GM21381 (cell line): ENCODE measurements around the gene TRABD2B.
"Not testable (repeated sequence)": the region's sequence is repeated elsewhere in the genome, so short reads cannot be mapped to it uniquely, and the experiment has no call there.

Experiments used
- ATAC-seq: cut with Tn5 transposase; IDR thresholded peaks from one replicate; pipeline ENCODE4 v1.9.1; 2021; ENCODE audit warnings: mild to moderate bottlenecking, moderate library complexity; ENCODE audit not compliant: unreplicated experiment

TRABD2B gene

DNA sequence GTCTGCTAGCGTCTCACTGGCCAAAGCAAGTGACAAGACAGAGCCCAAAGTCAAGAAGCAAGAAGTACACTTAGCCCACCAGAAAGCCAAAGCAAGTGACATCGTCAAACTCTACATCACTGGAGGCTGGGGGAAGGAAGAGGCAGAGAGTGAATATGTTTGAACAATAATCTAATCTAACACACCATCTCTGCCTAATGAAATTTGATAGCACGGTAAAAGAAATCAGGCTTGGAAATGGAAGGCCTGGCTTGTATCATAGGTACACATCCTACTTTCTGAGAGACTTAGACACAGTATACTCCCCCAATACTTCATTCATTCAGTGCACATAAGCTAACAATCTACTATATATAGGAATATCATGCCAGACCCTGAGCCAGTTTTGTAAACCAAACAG, 26.3 kb downstream of the TRABD2B start:
- ATAC-seq, result no peak

DNA sequence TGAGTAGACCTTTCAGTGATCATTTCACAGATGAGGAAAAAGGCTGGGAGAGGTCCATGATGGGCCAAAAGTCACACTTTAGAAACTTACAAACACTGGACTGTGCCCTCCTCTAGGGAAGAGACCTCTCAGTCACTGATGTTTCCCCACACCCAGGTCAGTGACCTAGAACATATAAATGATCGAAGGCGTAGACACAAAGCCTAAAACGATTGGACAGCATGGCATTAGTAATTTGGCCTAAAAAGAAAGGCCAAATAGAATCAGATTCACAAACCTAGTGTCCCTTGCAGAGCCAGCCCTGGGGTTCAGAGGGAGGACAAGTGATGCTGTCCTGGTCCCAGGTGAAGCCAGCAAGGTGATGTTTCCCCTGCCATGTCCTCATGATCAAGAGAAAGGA, 27.7 kb downstream of the TRABD2B start:
- no peak for ATAC-seq

DNA sequence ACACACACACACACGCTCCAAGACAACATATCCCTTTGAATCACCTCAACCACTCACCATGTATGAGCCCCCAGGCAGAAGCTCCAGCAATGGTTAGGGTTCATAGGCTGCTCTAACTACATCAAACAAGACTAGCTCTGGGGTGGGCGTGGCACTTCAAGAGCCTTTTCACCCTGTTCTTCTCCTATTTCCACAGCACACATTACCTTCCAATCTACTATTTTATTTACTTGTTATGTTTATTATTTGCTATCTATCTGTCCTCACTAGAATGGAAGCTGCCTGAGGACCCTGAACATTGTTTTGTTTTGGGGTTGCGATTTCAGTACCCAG, 28.7 kb downstream of the TRABD2B start:
- ATAC-seq, result no peak

DNA sequence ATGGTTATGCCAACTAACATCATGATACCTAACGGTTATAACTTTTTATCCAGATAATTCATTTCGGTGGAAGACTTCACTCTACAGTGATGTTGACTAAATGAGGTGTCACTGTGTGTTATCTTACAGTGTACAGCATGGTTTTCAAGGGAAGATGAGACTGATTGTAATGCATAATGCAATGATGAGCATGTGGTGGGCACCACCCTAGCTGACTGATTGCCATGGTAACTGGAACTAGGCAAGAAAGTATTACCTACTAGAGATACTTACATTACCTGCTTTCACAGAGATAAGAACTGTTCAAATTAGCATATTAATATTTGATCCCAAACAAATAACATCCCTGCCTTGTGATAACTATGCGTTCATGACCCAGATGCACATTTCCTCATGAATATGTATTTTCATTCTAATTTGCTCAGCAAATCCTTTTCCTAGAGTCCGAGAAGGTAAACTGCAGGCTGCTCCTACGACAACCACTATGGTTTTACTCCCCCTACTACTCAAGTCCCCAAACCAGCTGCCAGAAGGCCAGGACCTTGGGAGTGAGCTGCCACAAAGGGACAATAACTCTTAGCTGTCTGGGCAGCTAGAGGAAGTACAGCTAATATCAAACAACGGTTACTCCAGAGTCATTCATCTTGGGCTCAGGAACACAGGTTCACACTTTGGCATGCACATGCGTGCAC, 29.2 kb downstream of the TRABD2B start:
- no peak for ATAC-seq

DNA sequence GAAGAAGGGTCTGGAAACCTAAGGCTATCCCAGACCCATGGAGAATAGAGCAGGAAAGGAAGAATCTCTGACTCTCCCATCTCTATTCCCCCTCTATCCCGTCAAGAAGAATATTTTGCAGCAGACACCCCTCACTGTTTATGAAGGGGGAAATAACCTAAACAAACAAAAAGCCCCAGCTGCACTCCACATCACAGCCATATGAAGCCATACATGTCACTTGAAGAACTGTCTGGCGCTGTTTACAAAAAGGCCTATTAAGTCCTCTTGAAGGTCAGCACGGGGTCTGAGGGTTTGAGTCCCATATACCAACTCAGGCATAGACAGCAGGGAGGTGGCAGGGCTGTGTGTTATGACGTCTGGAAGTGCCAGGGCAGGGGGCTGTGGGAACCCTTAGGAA, 31.4 kb downstream of the TRABD2B start:
- no peak for ATAC-seq

DNA sequence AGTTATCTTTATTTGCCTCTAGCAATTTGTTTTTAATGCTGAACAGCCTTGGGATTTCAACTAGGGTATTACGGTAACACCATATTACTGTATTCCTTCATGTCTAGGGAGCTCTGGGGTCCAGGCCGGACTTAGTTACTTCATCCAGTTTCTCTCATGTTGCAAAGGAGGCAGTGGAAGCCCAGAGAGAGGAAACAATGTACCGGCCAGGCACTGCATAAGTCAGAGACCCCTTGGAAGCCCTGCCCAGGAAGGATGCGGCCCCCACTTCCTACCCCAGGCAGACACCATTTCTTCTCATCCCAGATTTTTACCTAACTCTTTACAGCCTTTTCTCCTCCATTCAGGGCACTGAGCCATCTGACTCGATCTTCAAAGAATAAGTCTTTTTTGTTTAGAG, 32.5 kb downstream of the TRABD2B start:
- ATAC-seq, result no peak

DNA sequence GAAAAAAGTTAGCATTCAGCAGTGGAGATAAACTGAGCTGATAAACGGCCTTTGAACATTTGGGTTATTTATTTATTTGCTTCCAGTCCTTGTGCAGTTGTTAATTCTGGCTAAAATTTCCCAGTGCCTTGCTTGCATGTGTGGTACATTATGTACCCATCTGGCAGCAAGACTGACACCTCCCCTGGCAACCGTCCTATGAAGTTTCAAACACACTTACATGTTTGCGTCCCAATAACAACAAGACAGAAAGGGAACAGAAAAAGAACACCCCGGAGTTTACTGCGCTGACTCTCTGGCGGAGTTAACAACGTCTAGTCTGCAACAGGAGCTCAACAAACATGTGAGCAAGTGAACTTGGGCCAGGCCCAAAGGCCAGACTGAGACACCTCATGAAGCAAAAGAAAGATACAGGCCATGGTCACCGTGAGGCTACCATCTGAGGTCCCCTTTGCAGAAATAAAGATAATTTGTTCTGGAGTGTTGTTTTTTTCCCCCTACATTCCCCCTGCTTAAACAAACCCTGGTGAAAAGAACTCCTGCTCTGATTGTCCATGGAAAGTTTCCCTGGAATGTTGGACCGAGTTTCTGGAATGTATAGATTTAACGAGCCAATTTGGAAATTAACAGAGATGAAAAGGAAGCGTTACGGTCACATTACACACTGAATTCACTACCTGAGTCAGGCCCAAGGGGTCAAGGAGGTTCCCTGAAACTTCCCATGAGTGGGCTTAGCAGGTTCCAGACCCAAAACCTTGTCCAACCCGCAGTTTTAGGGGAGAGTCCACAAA, 33.4 kb downstream of the TRABD2B start:
- ATAC-seq, result no peak

DNA sequence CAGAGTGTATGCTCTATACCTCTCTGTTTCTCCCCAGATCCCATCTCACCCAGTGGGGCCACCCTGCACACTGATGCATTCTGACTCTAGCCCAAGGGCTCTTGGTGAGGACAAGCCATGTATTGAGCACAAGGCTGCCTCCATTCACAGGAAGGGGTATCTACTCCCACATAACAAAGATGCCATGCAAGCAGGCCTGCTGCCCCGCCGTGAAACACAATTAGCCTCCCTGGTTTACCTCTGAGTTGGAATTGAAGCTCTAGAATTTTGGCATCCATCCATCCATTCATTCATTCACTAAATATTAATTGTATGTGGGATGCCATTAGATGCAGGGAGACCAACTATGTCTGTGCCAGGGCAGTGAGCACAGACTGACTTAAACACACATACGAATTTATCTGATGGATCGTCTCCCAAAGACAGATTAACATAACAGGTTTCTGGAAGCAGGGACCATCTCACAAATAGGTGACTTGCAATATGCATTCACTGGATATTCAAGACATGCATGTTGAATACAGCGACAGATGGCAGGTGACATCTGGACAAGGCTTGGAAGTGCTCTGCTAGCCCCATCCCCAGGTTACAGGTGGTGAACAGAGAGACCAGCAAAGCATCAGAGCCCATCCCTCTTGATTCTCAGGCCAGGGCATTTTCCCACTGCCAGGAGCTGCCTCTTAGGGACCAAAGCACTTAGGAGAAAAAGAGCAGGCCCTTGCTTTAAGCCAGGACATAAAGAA, 34.3 kb downstream of the TRABD2B start:
- no peak for ATAC-seq

DNA sequence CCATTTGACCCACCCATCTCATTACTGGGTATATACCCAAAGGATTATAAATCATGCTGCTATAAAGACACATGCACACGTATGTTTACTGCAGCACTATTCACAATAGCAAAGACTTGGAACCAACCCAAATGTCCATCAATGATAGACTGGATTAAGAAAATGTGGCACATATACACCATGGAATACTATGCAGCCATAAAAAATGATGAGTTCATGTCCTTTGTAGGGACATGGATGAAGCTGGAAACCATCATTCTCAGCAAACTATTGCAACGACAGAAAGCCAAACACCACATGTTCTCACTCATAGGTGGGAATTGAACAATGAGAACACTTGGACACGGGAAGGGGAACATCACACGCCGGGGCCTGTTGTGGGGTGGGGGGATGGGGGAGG, 35.4 kb downstream of the TRABD2B start:
- not testable (repeated sequence) for ATAC-seq

DNA sequence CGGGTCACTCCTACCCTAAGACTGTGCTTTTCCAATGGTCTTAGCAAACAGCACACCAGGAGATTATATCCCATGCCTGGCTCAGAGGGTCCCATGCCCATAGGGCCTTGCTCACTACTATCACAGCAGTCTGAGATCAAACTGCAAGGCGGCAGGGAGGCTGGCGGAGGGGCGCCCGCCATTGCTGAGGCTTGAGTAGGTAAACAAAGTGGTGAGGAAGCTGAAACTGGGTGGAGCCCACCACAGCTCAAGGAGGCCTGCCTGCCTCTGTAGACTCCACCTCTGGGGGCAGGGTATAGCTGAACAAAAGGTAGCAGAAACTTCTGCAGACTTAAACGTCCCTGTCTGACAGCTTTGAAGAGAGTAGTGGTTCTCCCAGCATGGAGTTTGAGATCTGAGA, 40.7 kb downstream of the TRABD2B start:
- not testable (repeated sequence) for ATAC-seq

DNA sequence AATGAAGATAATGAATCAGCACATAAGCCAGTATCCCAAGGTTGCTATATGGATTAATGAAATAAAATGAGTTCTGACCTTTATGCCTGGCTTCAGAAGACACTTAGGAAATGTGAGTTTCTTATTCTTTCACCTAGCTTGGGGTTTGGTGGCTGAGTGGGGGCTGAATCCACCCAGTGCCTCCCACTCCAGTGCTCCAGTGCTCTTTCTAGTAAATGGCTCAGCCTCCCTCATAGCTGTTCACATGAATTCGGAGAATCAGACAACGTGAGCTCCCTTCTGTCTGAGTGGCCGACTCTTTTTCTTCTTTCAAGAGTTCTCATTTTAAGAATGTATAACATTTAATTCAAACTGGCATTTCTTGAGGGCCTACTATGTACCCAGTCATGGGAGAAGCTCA, 43.5 kb downstream of the TRABD2B start:
- no peak for ATAC-seq

DNA sequence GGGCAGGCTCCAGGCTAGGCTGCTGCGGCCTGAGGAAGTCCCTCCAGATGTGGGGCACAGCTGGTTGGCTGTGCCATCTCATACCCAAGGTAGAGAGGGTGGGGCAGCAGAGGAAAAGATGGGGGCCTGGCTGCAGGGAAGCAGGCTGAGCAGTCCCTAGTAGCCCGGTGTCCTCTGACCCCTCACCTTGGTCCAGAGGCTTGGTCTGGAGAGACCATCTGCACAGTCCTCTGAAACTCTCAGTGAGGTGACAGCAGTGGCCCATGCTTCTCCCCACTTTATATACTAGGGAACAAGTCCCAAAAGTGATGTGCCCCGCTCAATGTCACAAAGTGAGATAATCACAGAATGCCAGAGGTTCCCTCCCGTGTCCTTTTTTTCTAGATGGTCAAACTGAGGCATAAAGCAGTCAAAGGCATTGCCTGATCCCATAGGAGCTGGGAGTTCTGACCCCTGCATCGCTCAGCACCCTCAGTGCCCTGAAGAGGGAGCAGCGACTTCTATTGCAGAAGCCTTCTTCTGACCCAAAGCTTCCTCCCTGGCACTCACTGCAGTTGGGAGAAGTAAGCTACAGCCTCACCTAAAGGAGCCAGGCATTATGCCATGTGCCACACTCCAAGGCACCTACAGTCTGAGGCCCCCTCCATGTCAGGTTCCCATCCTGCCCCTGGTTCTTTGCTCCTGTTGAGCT, 45.5 kb downstream of the TRABD2B start:
- no peak for ATAC-seq

DNA sequence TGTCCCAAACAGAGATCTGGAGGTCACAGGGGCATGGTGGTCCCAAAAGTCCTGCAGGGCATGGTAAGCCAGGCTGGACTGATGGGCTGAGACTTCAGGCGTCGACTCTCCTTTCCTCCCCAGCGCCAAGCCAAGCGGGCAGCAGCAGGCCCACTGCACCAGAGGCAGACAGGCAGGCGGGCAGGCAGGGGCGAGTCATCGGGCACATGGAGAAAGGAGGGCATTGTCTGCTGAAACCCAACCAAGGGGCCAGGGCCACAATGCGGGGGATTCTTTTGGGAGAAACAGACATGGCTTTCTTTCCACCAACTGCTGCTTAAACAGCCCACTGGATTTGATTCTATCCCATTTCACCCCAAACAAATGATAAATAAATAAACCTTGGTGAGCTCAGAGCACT, 46.2 kb downstream of the TRABD2B start:
- no peak for ATAC-seq

DNA sequence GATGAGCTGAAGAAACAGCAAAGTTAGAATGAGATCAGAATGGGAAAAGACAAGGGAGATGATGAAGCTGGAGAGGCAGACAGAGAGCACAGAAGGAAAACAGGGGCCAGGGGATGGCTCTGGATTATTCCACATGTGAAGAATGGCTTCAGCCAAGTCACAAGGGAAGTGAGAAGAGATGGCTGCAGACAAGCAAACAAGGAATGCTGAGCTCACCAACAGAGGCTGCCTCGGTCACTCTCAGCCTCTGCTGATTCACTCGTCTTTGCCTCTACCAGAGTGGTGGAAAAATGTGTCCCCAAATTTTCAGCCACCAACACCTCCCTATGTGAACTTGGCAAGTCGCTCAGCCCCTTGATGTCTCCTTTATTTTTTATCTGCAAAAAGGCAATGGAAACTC, 46.7 kb downstream of the TRABD2B start:
- no peak for ATAC-seq

DNA sequence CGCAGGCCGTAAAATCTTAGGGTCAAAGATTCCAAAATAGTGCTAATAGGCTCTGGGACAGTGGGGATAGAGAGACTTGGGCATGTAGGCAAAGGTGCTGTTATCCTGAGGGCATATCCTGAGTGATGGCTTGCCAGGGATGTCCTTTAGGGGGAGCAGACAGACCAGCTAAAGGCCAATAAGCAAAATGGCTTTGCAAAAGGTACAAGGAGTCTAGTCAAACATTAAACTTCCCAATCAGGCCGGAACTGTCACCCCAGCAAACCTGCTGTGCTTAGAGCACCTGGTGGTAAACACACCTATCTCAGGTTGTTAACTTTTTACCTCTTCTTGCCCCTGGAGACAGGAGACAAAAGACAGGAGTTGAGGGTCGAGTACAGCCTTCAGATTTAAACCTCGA, 49.1 kb downstream of the TRABD2B start:
- ATAC-seq, result no peak

DNA sequence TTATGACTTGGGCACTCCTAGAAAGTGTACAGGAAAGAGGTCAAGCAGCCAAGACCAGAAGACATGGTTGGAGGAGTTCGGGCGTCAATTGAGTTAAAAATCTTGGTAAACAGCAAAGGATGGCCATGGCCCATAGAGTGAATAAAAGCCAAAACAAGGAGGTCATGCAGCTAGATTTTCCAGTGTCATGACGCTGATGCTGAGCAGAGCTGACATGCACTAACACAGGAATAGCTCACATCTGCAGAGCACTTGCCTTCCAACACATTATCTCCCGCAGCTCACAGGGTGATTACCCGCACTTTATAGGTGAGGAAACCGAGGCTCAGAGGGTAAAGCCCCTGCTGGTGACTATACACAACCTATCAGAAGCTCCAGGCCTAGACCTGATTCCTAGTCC, 49.7 kb downstream of the TRABD2B start:
- no peak for ATAC-seq

DNA sequence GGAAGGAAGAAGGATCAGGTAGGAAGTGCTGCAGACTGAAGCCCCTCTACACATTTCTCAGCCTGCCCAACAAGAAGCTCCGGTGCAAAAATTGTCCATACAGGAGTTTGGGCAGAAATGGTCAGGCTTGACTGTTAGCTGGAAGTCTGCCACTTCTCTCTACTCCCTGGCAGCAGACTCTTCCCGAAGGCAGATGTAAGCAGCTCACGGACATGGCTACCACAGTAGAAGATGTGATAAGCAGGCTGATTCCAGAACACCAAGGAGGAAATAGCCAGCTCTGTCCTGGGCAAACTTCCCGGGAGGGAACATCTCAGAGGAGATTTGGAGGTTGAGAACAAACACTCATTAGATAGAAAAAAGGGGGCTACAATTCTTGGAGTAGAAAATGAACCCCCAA, 52.6 kb downstream of the TRABD2B start:
- no peak for ATAC-seq

DNA sequence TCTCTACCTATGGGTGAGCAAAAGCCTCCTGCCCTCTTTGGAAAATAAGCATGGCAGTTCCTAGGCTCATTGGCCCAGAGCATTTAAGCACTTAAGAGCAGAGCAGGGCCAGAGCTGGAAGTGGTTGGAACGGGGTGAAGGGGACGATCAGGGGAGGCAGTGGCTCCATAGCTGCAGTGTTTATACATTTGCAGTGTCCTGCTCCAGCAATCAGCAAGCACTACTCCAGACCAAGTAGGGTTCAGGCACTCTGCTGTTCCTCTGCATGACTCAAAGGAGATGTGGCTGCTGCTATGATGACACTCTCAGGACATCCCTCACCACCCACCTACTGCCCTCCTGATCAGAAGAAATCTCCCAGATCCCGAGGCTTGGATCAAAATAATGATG, 55.0 kb downstream of the TRABD2B start:
- ATAC-seq, result no peak

DNA sequence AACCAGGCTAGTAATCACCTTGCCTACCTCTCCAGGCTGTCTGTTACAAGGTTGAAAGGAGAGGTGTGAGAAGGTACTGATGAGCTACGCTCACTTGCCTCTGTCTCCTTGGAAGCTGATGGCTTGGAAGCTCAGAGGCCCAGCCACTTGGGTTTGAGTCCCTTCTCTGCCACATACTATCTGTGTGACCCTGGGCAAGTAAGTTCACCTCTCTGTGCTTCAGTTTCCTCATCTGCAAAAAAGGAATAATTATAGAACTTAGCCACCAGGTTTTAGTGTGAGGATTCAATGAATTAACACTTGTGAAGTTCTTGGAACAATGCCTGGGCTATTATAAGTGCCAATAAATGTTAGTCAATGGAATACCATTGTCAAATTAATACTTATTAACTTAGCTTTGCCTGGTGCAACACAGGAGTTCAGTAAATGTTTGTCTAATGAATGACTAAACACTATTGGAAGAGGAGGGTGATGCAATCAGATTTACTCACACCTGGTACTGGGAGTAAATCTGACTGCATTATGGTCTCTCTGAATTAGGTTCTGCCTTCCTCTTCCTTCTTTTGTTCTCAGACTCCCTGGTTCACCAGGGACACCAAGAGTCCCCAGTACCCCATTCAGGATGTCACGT, 55.5 kb downstream of the TRABD2B start:
- no peak for ATAC-seq

DNA sequence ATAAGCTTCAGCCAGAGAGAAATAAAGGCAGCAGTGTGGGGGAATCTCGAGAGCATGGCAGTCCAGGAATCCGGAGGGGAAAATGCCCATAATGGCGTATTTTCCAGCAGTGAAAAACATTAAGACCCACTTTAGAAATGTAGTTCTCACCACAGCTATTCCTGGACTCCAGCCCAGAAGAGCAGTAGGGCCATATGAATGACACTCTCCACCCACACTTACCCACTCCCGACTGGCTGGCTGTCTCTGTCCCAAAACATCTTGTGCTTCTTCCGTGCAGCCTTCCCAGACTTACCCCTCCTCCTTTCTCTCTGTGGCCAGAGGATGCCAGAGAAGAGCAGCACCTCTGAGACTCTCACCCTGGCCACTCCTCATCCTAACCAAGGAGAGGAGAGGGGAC, 56.4 kb downstream of the TRABD2B start:
- ATAC-seq, result no peak

DNA sequence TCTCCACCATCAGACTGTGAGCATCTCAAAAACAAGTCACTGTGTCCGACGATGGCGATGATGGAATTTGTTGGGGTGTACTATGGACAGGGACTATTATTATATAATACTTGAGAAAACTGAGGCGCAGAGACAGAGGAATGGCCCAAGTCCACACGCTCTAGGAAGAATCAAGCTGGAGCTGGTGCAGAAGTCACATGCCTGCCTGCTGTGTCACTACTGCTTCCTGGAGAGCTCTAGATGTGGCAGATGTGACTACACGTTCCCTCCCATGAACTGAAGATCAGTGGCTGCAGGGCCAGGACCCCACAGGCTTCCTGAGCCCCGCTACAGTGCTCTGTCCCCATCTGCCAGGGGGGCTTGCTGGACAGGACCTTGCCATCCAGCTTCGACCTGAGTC, 56.9 kb downstream of the TRABD2B start:
- ATAC-seq, result no peak
